ENCODE data around the gene SLC35F1.

- TF ChIP-seq POLR2A (IDR thresholded peaks at IDR 0.05; ENCODE audit: low read depth, low read length) (no peak), MAX (IDR thresholded peaks at IDR 0.05; ENCODE audit: low read depth, low read length) (no peak)
Measured at GRCh38 chr6:118152524-118152923, 245.5 kb downstream of the SLC35F1 start.
